Transverse colon (tissue), 4 donors: ENCODE data around the gene C19orf25.

ENCODE experiments used
- EP300 ChIP-seq: sonication (generic); formaldehyde crosslinking; IDR thresholded peaks from one replicate; pipeline ENCODE4 v1.6.1; 2017; ENCODE audit warnings: antibody characterized with exemption, low read depth
- POLR2A ChIP-seq: fragments of 450-650 bp; IDR thresholded peaks from one replicate; pipeline ENCODE4 v1.6.1; 2016; ENCODE audit warnings: antibody characterized with exemption, mild to moderate bottlenecking, moderate library complexity
- POLR2AphosphoS5 ChIP-seq, 3 donors: sonication (generic); formaldehyde crosslinking; IDR thresholded peaks; one replicate each; pipeline ENCODE4 v1.6.1; 2016; ENCODE audit warnings: antibody characterized with exemption in 3 of 3
- TF ChIP-seq, protein P1 (sequence below), 5 experiments: fragments of 200-600 bp in 3 of 5; fragments of 450-650 bp in 2 of 5; sonication (generic) in 3 of 5; IDR thresholded peaks; 1 replicate in 2 of 5; 2 replicates in 3 of 5; pipeline ENCODE4 v1.5.1; 2016 to 2017; ENCODE audit warnings: antibody characterized with exemption in 5 of 5, inconsistent platforms in 3 of 5, mild to moderate bottlenecking in 2 of 5, moderate library complexity in 1 of 5

DNA sequence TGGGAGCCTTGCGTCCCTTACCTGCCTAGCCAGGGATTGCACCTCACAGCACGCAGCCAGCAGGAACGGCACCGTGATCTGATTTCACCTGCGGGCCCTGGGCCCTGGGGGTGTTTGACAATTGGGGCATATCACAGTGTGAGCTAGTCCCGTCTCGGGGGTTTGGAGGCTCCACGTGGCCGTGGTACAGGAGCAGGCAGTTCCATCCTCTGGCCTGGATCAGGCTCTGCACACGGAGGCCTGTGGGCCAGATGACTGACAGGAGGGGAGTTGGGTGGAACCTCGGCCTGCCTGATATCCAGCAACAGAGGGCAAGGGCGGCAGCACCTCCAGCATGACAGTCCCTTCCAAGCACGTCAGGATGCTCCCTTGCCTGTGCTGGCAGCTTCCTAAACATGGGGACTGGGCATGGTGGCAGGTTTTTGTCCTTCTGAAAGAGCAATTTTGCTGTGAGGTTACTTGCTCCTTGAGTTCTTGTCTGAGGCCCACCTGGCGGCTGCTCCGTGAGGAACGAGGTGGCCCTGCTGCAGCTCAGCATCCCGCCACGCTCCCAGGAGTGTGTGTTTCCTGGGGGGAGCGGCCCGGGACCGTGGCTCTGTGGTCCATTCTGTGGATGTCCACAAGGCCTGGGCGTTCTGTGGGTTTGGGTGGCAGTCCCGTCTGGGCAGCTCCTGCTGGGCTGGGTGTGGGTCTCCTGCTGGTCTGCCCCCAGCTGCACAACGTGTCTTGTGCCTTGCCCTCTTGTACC, 47.1 kb downstream of the C19orf25 start:
- TF ChIP-seq, protein P1, sequence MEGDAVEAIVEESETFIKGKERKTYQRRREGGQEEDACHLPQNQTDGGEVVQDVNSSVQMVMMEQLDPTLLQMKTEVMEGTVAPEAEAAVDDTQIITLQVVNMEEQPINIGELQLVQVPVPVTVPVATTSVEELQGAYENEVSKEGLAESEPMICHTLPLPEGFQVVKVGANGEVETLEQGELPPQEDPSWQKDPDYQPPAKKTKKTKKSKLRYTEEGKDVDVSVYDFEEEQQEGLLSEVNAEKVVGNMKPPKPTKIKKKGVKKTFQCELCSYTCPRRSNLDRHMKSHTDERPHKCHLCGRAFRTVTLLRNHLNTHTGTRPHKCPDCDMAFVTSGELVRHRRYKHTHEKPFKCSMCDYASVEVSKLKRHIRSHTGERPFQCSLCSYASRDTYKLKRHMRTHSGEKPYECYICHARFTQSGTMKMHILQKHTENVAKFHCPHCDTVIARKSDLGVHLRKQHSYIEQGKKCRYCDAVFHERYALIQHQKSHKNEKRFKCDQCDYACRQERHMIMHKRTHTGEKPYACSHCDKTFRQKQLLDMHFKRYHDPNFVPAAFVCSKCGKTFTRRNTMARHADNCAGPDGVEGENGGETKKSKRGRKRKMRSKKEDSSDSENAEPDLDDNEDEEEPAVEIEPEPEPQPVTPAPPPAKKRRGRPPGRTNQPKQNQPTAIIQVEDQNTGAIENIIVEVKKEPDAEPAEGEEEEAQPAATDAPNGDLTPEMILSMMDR (IDR thresholded peaks at IDR 0.05), result no peak
- TF ChIP-seq POLR2A (no peak), EP300 (no peak), POLR2AphosphoS5 (IDR thresholded peaks at IDR 0.05) (no peak)
